Measurements from ENCODE around the gene DBH.
"Not testable (repeated sequence)": the region's sequence is repeated elsewhere in the genome, so short reads cannot be mapped to it uniquely, and the experiment has no call there.

DBH gene

GRCh38 chr9:133669182-133669801 is 33.1 kb downstream of the DBH start:
- no peak for DNase-seq

- no peak for DNase-seq
Measured at GRCh38 chr9:133670466-133670865, 34.3 kb downstream of the DBH start.

GRCh38 chr9:133671371-133671770 is 35.2 kb downstream of the DBH start:
- DNase-seq, result no peak

- DNase-seq, result no peak
Measured at GRCh38 chr9:133672503-133673257, 36.5 kb downstream of the DBH start.

GRCh38 chr9:133673258-133673655 is 37.1 kb downstream of the DBH start:
- DNase-seq, result no peak

GRCh38 chr9:133674091-133674490 is 37.9 kb downstream of the DBH start:
- no peak for DNase-seq

- not testable (repeated sequence) for DNase-seq
Measured at GRCh38 chr9:133675796-133676195, 39.6 kb downstream of the DBH start.

- no peak for DNase-seq
Measured at GRCh38 chr9:133676450-133676849, 40.3 kb downstream of the DBH start.

- DNase-seq, result no peak
Measured at GRCh38 chr9:133677126-133678010, 41.2 kb downstream of the DBH start.

- DNase-seq, result no peak
Measured at GRCh38 chr9:133679056-133679455, 42.9 kb downstream of the DBH start.

GRCh38 chr9:133679466-133680061 is 43.4 kb downstream of the DBH start:
- DNase-seq, result no peak

GRCh38 chr9:133680250-133680975 is 44.2 kb downstream of the DBH start:
- DNase-seq, result no peak

GRCh38 chr9:133680976-133681657 is 45.0 kb downstream of the DBH start:
- no peak for DNase-seq

- DNase-seq, result no peak
Measured at GRCh38 chr9:133681658-133682306, 45.6 kb downstream of the DBH start.

GRCh38 chr9:133682818-133683585 is 46.8 kb downstream of the DBH start:
- no peak for DNase-seq

GRCh38 chr9:133683586-133684120 is 47.5 kb downstream of the DBH start:
- no peak for DNase-seq

GRCh38 chr9:133684121-133684935 is 48.2 kb downstream of the DBH start:
- DNase-seq, result no peak

GRCh38 chr9:133684936-133685361 is 48.8 kb downstream of the DBH start:
- no peak for DNase-seq
